GM18498 (cell line): ENCODE data around the gene EVX1.
A peak's percentile ranks its signal among the peaks of the same experiment; 100 is the strongest.

Source experiments
- ATAC-seq: cut with Tn5 transposase; IDR thresholded peaks from one replicate; pipeline ENCODE4 v1.9.1; 2021; ENCODE audit warnings: mild to moderate bottlenecking, moderate library complexity; ENCODE audit not compliant: unreplicated experiment

EVX1 gene

DNA sequence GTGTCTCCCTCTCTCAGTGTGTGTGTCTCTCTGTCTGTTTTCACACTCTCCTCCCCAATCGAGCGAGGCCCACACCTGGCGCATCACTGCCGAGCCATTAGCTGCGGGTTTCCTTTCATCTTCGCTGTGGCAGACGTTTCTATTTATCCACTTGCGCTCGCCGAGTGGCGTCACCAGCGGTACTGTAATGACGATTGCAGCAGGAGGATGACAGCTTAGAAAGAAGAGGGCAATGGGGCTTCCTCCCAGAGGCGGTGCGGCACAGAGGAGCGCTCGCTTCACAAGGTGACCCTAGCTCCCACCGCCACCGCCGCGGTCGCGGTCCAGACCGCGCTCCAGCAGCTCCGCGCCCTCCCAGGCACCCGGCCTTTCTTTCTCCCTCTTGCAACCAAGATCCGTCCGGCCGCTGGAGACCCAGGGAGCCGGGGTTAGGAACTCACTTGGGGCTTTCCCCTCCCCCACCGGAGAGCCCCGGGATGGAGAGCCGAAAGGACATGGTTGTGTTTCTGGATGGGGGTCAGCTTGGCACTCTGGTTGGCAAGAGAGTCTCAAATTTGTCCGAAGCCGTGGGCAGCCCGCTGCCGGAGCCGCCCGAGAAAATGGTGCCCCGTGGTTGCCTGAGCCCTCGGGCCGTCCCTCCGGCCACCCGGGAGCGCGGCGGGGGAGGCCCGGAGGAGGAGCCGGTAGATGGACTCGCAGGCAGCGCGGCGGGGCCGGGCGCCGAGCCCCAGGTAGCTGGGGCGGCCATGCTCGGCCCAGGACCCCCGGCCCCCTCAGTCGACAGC, at the start of gene EVX1:
Gene EVX1 (plus strand): TSS at position 248 of the 785 bp plus-strand sequence. CDS start 229 bp downstream, at position 477.
- no peak for ATAC-seq

DNA sequence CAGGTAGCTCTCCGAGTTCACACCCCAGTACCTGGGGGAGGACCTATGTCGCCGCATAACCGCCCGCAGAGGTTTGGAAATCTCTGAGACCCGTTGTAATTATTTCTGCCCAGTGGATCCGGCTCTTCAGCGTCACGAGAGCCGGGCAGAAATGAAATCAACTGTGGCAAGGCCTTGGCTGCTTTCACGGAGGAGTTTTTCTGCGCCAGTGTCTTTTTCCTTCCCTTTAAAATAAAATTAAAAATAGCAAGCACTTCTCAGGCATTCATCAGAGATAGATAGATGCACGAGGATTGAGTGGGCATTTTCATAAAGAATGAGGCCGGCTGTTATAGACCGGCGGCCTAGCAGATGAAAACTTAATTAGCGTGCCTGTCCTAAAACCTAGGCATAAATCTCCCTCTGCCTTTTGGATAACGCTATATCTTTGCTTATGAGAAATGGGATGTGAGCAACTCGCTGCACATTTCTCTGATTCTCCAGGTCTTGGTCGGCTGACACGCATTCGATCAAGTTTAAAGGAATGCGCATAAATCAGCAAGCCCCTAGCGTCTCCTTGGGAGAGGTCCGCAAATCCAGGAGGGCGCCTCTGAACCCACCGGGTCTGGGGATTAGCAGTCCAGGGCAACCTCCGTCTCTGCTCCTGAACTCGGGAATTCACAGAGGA, 49.1 kb upstream of the EVX1 start:
- no peak for ATAC-seq

DNA sequence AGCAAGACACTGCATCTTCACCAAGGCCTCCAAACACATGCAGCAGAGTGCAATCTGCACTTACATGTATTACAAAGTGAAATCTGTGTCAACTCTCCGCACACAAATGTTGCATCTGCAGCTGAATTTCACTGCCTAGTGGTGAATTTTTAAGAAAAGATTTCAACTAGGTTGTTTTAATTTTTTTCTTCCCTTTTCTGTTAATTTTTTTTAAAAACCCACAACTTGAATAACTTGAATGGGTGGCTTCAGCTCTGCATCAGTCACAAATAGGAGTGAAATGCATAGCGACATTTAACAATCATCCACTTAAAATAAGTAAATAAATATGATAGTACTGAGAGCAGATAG, 48.6 kb upstream of the EVX1 start:
- no peak for ATAC-seq

DNA sequence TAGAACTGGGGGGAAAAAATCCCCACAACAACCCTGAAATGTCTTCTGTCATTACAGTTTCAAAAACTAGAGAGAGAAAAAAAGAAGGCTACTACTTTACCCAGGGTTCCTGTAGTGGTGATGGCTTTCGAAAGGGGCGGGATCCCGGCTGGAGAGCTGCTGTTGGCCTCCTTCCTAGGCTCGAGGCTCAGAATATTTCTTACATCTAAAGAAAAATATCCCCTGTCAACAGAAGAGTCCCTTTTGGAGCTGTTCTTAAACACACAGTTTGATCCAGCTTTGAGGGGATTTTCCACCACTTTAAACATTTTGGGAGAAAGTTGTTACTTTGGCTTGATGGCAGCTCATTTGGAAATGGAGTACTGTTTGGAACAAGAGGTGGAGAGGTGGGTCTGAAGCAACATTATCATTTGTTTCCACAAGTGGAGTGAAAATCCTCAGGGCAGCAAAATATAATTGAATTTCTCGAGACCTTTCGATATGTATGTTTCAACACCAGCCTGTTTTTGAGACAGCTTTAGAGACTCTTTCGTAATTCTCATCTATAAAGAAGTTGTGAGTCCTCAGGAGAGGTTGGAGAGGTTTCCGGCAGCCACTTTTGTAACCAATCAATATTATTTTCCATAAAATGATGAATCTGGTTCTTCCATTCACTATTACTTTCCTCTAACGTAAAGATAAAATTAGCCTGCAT, 47.8 kb upstream of the EVX1 start:
- ATAC-seq, result no peak

GRCh38 chr7:27196287-27196767, 46.3 kb upstream of the EVX1 start:
- ATAC-seq, result no peak

GRCh38 chr7:27197137-27198042, 45.2 kb upstream of the EVX1 start:
- ATAC-seq, result no peak

DNA sequence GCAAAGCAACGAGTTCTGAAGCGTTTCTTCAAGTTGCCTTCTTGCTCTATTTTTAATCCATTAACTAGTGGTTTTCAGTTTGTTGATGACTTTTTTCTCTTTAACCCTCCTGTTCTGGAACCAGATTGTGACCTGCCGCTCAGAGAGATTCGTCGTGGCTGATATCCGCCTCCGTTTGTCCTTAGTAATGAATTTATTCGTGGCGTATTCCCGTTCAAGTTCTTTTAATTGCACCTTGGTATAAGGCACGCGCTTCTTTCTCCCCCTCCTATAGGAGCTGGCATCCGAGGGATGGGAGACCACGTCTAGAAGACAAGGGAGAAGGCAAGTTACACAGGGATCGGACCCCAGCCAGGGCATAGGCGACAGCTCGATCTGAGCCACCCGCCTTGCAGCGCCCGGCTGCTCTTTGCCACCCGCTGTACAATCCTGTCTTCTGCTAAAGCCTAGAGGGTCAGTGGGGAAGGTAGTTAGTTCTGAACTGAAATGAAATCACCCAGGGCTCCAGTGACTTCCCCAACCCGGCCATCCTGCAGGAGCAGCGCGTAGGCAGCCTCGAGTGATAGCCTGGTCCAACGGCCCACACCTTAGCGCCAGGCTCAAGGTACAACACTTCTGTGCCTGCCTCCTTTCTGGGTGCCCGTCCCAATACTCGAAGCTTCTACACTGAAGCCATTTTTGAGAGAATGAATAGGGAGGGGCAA, 44.3 kb upstream of the EVX1 start:
- ATAC-seq, result no peak

- ATAC-seq, result no peak
Measured at GRCh38 chr7:27198871-27199801, 43.5 kb upstream of the EVX1 start.

DNA sequence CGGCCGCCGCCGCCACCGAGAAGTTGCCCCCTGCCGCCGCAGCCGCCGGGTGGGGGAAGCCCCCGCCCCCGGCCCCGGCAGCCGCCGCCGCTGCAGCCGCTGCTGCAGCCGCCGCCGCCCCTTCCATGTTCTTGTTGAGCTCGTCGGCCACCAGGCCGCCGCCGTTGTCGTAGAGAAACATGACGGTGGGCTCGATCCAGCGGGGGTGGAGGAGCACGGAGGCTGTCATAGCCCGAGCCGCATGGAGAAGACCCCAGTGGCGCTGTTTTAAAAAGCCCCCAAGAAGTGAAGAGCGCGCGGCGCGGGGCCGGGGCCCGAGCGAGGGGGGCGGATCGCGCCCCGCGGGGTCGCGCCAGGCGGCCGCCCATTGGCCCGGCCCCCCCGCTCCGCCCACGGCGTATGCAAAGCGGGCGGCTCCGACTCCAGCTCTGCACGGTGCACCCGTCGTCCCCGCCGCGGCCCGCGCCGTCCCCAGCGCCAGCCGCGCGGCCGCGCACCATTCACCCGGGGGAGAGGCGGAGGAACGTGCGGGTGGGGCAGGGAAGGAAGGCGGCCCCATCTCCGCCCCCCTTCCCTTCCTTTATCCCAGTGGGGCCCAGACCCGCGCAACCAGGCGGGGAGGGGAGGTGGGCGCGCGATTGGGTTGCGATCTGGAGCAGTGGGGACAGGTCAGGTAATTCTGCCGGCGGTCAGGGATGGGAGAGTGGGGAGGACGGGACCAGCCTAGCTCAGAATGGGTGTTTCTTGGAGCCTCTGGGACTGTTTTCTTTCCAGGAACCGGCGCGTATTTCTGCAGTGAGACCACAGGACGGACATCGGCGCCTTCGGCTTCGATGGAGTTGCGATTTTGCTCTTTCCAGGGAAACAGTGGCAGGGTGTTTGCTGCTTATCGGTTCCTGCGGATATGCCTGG, 42.5 kb upstream of the EVX1 start, which contains the start of gene HOXA13:
Gene HOXA13 (minus strand): TSS at position 243 of the 912 bp plus-strand sequence. CDS start 14 bp downstream, at position 229.
- ATAC-seq, result peak; percentile 48

- ATAC-seq, result no peak
Measured at GRCh38 chr7:27200761-27201579, 41.6 kb upstream of the EVX1 start.

DNA sequence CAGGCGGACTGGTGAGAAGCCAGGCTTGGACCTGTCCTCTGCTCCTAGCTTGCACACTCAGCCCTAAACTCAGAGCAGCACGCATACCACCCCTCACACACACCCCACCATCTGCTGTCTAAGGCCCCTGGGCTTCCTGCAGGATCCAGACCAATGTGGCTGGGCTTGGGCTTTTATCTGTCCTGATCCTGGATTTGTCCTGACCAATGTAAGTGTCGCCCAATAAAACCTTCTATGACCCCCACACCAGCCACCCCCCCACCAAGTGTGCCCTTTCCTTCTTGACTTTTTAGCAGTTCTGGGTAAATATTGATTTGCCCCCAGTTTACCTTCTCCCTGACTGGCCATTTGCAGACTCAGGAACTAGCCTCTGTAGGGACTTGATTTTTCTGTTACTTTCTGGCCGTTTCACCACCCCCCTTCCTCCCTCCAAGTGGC, 41.0 kb upstream of the EVX1 start:
- no peak for ATAC-seq

DNA sequence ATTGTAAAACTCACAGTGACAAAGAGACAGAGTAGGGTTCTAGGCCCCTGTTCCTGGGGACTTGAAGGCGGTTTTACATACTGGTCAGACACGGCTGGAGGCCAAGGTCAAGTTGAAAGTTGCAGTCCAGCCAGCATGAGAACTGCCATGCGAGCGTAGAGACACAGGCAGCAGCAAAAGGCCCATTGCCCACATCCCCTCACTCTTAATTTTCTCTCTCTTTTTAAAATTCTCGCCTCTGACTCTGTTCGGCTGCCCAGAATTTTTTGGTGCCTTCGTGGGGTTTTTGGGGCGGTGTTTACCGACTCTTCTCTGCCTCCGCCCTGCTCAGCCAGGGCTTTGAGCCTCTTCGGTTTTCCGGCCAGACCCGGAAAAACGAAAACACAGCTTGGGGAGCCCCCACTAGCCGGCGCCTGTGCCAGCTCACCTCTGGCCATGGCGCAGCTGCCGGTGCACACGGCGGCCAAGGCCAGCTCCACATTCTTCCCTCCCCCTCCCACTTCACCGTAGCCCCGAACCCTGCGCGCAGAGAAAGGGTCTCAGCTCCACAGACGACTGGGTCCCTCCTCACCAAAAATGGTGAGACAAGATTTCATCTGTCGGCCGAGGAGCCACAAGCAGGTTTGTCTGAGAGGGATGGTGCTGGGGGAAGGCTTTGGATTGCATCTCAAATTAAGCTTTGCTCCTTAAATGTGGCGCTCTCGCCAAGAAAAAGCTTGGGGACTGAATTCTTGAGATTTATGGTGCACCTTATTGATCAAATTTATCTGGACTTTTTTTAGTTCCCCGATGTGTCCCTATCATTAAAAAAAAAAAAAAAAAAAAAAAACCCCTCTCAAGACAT, 40.4 kb upstream of the EVX1 start:
- no peak for ATAC-seq

GRCh38 chr7:27202862-27203134, 39.8 kb upstream of the EVX1 start:
- ATAC-seq, result no peak

GRCh38 chr7:27203365-27203953, 39.1 kb upstream of the EVX1 start:
- no peak for ATAC-seq

GRCh38 chr7:27203964-27204594, 38.5 kb upstream of the EVX1 start:
- no peak for ATAC-seq
